HepG2 (cell line): ENCODE results near the gene CCDC3. TPM values are rescaled to one million over a fixed set of nuclear protein-coding genes. Genes with fewer than 3 reads are reported as not detected.

Experiments used
- ATAC-seq: fragments of 200-7000 bp; cut with Tn5 transposase; 3 replicates; pipeline ENCODE4 v1.9.1; 2020; ENCODE audit warnings: mild to moderate bottlenecking, moderate library complexity
- BruUV-seq: library from RNA; stranded (reverse); fragments of 400-500 nt; replicated peaks from 2 replicates; lab custom pipeline; 2021; lab: Mats Ljungman, UMichigan
- CTCF ChIA-PET: fragments of 300-600 bp; formaldehyde crosslinking; extraction: SDS; loops from one replicate; lab custom pipeline; 2021; ENCODE audit warnings: low total read pairs, inconsistent platforms, low intra/inter-chr PET ratio; lab: Yijun Ruan, JAX
- POLR2A ChIA-PET: fragments of 350-600 bp; sonication (Branson Sonifier 250); formaldehyde crosslinking; loops from one replicate; lab custom pipeline; 2020; ENCODE audit warnings: antibody characterized with exemption, inconsistent platforms; lab: Yijun Ruan, JAX
- DNase-seq: peaks from one replicate; pipeline ENCODE4 v3.0.0-alpha.2; 2015; ENCODE audit warnings: low spot score
- FAIRE-seq: peaks from 3 replicates; lab custom pipeline; 2011; peaks lifted over from hg19 to GRCh38; lab: Jason Lieb, UNC
- H2AFZ ChIP-seq: one replicate; pipeline ENCODE4 v1.6.1; 2011; ENCODE audit warnings: low read length, inconsistent platforms
- H3K27ac ChIP-seq: fragments of 300-600 bp; 3 replicates; pipeline ENCODE4 v1.8.0; 2011; ENCODE audit warnings: mixed run types, mild to moderate bottlenecking, mixed read lengths, low read length, inconsistent platforms; ENCODE audit not compliant: insufficient read depth; ENCODE audit errors: extremely low read length
- H3K27me3 ChIP-seq, 2 experiments: fragments of 200-600 bp in 1 of 2; 2 replicates in 1 of 2; 3 replicates in 1 of 2; pipeline versions ENCODE4 v1.6.0 to v1.8.0; 2011; ENCODE audit warnings: low read length in 2 of 2, mild to moderate bottlenecking in 2 of 2, moderate library complexity in 2 of 2, inconsistent platforms in 1 of 2; ENCODE audit not compliant: insufficient read depth in 2 of 2, control insufficient read depth in 1 of 2
- H3K36me3 ChIP-seq, 2 experiments: fragments of 200-600 bp in 1 of 2; replicated peaks in 1 of 2; 2 replicates in 1 of 2; 3 replicates in 1 of 2; pipeline versions ENCODE4 v1.5.1 to v1.8.0; 2011; ENCODE audit warnings: low read length in 2 of 2, inconsistent platforms in 1 of 2; ENCODE audit not compliant: insufficient read depth in 2 of 2, control insufficient read depth in 1 of 2
- H3K4me1 ChIP-seq: 2 replicates; pipeline ENCODE4 v1.5.1; 2012; ENCODE audit warnings: low read length, inconsistent platforms; ENCODE audit not compliant: insufficient read depth
- H3K4me2 ChIP-seq: 2 replicates; pipeline ENCODE4 v1.6.0; 2011; ENCODE audit warnings: low read depth, low read length, inconsistent platforms
- H3K4me3 ChIP-seq, 3 experiments: fragments of 200-600 bp in 1 of 3; sonication (generic), shearing (Covaris generic) in 1 of 3; replicated peaks in 1 of 3; 2 replicates each; pipeline ENCODE4 v1.5.1; 2011 to 2016; ENCODE audit warnings: low read length in 3 of 3, inconsistent platforms in 2 of 3, low read depth in 2 of 3, mild to moderate bottlenecking in 2 of 3, control low read depth in 1 of 3, mixed read lengths in 1 of 3; ENCODE audit not compliant: insufficient read depth in 1 of 3
- H3K79me2 ChIP-seq: one replicate; pipeline ENCODE4 v1.6.1; 2011; ENCODE audit warnings: low read length, inconsistent platforms; ENCODE audit not compliant: insufficient read depth
- H3K9ac ChIP-seq: 2 replicates; pipeline ENCODE4 v1.6.0; 2011; ENCODE audit warnings: mild to moderate bottlenecking, low read depth, low read length, inconsistent platforms; ENCODE audit not compliant: insufficient read depth
- H3K9me3 ChIP-seq: 2 replicates; pipeline ENCODE4 v1.5.1; 2012; ENCODE audit warnings: mild to moderate bottlenecking, low read length
- H4K20me1 ChIP-seq: 2 replicates; pipeline ENCODE4 v1.6.0; 2011; ENCODE audit warnings: inconsistent platforms, mild to moderate bottlenecking, low read length, moderate library complexity; ENCODE audit not compliant: insufficient read depth
- ISX ChIP-seq: sonication (generic); formaldehyde crosslinking; conservative IDR thresholded peaks from 2 replicates; pipeline ENCODE4 v1.5.0; 2020; ENCODE audit warnings: missing genetic modification reagents
- WGBS: methylation state at CpG from one replicate; pipeline ENCODE4 v1.1.6; 2017; ENCODE audit warnings: low lambda C conversion rate; 5-methylcytosine and 5-hydroxymethylcytosine counted together
- in situ Hi-C: cut with HindIII; loops from 2 replicates; pipeline ENCODE4 v1.10.0; 2017; ENCODE audit warnings: low pct_unique_long_range_greater_than_20kb; ENCODE audit not compliant: extremely low pct_ligation_motif_present
- intact Hi-C: fragments of 100-400 bp; cut with micrococcal nuclease; formaldehyde crosslinking; loops from one replicate; pipeline ENCODE4 v1.10.0; 2022; ENCODE audit not compliant: unreplicated experiment
- polyA plus RNA-seq, 8 experiments: library from polyadenylated mRNA; depleted of rRNA in 3 of 8; stranded (reverse) in 7 of 8; unstranded in 1 of 8; fragments of >200 nt; fragmentation: Illumina TruSeq in 4 of 8; extraction: Trizol in 4 of 8; gene quantifications; 2 replicates each; pipeline versions ENCODE4 v1.2.1 to v1.2.3, GENCODE V29; 2011 to 2016; ENCODE audit warnings: low read depth in 4 of 8, missing spikeins in 1 of 8, mixed read lengths in 1 of 8; ENCODE audit not compliant: insufficient read depth in 1 of 8
- total RNA-seq, 5 experiments: library from RNA; depleted of rRNA; stranded (reverse); fragments of >200 nt; fragmentation: Illumina TruSeq; extraction: Trizol; gene quantifications; 2 replicates each; pipeline ENCODE4 v1.2.3, GENCODE V29; 2016; ENCODE audit warnings: low read depth in 1 of 5
- TF ChIP-seq, protein P1 (sequence below): sonication (generic); formaldehyde crosslinking; IDR thresholded peaks from 2 replicates; pipeline ENCODE4 v1.4.0; 2020; ENCODE audit warnings: missing genetic modification reagents
- TF ChIP-seq, protein P2 (sequence below): fragments of 450-650 bp; IDR thresholded peaks from 2 replicates; pipeline ENCODE4 v1.6.1; 2017; ENCODE audit warnings: mild to moderate bottlenecking

The CCDC3 gene
- total and polyA plus RNA-seq, 2 of the 13 experiments (the other 11 are each of a cell fraction or from before 2014, with no cell fraction given), result not detected

DNA sequence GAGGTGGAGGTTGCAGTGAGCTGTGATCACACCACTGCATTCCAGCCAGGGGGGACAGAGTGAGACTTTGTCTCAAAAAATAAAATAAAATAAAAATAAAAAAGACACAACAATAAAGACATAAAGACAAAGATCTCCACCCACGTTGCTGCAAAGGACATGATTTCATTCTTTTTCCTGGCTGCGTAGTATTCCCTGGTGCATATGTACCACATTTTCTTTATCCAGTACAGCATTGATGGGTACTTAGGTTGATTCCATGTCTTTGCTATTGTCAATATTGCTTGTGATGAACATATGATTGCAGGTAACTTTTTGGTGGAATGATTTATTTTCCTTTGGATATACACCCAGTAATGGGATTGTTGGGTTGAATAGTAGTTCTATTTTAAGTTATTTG lies 42.0 kb upstream of the CCDC3 start:
- H2AFZ ChIP-seq, result no peak overlapping the region
- intact Hi-C loops, result no loop called here
- H3K27me3 ChIP-seq, result peaks cover 0 to 1% of the 10 kb centered on the region in 2 experiments; a peak in 2 of 5 replicates
- H3K36me3 ChIP-seq, result no peaks in the 10 kb centered on the region
- no peaks in the 10 kb centered on the region for H4K20me1 ChIP-seq
- DNase-seq (no peak), ATAC-seq (no peak), FAIRE-seq (no peak)
- H3K4me1 ChIP-seq, result no peaks in the 10 kb centered on the region; the same call in 1 of the 2 replicates
- in situ Hi-C loops, result no loop called here
- ChIA-PET CTCF (no interaction called here), POLR2A (no interaction called here)
- H3K9ac ChIP-seq, result no peak overlapping the region
- WGBS, result 52% methylated on average over 2 of the region's 2 CpGs
- no peak overlapping the region for H3K4me3 ChIP-seq
- H3K9me3 ChIP-seq, result no peaks in the 10 kb centered on the region
- no peak overlapping the region for H3K27ac ChIP-seq
- no peak overlapping the region for H3K4me2 ChIP-seq
- BruUV-seq, result no TSS peak
- no peak for TF ChIP-seq ISX (CRISPR knock-in tag)
- TF ChIP-seq, protein P1, sequence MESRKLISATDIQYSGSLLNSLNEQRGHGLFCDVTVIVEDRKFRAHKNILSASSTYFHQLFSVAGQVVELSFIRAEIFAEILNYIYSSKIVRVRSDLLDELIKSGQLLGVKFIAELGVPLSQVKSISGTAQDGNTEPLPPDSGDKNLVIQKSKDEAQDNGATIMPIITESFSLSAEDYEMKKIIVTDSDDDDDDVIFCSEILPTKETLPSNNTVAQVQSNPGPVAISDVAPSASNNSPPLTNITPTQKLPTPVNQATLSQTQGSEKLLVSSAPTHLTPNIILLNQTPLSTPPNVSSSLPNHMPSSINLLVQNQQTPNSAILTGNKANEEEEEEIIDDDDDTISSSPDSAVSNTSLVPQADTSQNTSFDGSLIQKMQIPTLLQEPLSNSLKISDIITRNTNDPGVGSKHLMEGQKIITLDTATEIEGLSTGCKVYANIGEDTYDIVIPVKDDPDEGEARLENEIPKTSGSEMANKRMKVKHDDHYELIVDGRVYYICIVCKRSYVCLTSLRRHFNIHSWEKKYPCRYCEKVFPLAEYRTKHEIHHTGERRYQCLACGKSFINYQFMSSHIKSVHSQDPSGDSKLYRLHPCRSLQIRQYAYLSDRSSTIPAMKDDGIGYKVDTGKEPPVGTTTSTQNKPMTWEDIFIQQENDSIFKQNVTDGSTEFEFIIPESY, result no peak
- TF ChIP-seq, protein P2, sequence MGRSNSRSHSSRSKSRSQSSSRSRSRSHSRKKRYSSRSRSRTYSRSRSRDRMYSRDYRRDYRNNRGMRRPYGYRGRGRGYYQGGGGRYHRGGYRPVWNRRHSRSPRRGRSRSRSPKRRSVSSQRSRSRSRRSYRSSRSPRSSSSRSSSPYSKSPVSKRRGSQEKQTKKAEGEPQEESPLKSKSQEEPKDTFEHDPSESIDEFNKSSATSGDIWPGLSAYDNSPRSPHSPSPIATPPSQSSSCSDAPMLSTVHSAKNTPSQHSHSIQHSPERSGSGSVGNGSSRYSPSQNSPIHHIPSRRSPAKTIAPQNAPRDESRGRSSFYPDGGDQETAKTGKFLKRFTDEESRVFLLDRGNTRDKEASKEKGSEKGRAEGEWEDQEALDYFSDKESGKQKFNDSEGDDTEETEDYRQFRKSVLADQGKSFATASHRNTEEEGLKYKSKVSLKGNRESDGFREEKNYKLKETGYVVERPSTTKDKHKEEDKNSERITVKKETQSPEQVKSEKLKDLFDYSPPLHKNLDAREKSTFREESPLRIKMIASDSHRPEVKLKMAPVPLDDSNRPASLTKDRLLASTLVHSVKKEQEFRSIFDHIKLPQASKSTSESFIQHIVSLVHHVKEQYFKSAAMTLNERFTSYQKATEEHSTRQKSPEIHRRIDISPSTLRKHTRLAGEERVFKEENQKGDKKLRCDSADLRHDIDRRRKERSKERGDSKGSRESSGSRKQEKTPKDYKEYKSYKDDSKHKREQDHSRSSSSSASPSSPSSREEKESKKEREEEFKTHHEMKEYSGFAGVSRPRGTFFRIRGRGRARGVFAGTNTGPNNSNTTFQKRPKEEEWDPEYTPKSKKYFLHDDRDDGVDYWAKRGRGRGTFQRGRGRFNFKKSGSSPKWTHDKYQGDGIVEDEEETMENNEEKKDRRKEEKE, result no peak
- no peaks in the 10 kb centered on the region for H3K79me2 ChIP-seq
